ENCODE measurements around the gene ODAD2.

ODAD2 gene

DNA sequence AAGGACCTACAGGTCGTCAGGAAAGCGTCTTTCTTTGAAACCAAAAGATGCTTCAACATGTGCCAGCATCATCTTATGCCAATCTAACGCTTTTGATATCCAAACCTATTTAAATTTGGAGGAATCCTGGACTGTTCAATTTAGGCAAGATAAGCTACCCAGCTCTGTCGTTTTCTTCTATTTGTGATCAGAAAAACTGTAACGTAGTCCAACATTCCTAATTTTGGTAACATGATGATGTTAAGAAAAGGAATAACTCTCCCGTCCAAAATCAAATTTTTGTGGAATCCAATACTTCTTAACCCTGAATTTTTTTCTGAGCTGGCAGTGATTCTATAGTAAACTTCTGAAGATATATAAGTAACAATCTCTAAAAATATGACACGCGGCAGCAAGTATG lies 160.0 kb downstream of the ODAD2 start:
- no peak for DNase-seq (ENCODE audit: low read depth in 2 of 2)

DNA sequence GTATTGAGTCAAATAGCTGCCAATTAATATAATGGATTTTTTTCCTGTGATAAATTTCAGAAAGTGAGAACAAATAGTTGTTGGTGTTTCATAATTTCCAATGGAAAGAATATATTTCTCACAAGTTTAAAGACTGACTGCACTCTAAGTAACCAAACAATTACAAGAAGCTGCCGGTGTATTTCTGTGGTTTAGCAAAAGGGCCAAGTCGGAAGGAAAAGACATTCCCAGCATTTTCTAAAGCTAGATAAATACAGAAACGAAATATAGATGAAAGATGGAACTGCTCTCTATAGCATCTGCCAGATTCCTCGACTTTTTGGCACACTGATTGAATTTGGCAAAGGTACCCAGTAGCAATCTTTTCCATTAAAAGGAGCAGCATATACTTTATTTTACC lies 160.5 kb downstream of the ODAD2 start:
- DNase-seq (ENCODE audit: low read depth in 2 of 2), result no peak

DNA sequence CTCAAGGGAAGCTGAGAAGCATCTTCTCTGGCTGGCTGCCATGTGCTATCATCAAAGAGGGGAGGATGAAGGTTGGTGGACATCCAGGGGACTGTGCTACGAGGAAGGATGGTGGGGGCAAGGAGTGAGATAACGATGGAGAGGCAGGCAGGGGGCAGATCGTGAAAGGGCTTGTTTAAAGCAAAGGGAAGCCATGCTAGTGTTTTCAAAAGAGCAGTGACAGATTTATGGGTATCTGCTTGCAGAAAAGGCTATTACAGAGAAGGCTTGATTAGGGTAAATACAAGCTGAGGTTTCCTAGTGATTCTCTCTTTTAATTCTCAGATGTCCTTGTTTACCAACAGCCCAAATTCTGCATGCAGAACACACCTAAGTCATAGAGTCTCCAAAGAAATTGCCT lies 164.4 kb downstream of the ODAD2 start:
- DNase-seq (ENCODE audit: low read depth in 2 of 2), result no peak

DNA sequence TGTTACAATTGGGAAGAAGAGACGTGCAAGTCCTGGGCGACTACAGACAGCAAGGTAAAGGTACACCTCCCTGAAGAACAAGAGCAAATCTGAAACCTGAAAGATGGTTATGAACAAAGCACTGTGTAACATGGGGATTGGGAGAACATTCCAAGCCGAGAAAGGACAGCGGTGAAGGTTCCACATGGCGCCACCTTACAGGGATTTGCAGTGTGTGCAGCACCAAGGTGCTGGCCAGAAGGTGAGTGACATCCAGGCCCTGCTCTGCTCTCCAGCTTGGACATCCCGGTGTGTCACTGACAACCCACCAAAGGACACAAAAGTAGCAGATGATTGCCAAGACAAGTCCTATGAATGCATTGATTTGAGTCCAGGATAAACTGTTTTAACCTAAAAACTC lies 165.1 kb downstream of the ODAD2 start:
- no peak for DNase-seq (ENCODE audit: low read depth in 2 of 2)

DNA sequence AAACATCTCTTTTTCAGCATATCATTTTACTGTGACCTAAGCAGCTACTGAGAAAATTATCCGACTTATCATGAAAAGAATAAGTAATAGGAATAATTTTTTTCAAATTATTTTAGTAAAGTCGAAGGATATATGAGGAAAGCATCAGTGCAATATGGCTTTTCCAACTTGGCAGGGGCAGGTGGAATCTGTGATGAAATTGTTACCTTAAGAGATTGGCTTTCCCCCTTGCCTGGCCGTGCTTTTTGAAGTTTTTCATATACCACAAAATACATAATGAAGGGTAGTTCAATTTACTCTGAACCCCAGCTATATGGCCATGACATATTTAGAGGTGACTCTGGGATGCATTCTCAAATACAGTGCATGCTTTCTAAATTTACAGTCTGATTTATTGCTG lies 166.1 kb downstream of the ODAD2 start:
- no peak for DNase-seq (ENCODE audit: low read depth in 2 of 2)

DNA sequence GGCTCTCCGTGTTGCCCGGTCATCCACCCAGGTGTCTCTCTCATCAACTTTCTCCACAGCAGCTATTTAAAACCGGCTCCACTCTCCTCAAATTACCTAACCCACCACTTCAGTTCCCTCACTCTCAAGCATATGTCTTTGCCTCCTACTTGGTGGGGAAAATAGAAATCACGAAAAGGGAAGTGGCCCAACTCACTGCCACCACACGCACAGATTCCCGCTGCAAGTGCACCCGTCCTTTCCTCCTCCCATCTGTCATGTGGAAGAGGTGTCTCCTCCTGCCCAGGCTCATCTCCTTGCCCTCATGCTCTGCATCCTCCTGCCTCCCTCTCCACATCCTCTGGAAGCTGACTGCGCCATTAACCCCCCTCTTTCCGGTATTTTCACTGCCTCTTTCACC lies 172.5 kb downstream of the ODAD2 start:
- DNase-seq (ENCODE audit: low read depth in 2 of 2), result no peak

DNA sequence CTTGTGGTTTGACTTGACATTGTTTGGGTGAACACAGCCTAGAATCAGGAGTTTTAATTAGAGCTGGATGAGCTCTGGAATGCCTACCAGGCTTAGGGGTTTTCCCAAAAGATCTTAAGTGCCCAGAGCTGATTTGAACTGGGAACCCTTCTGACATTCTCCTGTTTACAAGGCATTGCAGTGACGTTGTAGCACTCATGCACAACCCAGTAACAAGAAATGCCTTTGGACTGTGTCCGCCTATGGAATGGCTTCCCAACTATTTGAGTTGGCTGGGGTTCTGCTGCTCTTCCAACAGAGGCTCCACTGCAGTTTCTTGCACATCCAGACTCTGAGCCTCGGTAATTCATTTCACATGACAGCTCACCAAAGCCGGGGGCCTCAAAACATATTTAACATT lies 176.6 kb downstream of the ODAD2 start:
- DNase-seq (ENCODE audit: low read depth in 2 of 2), result no peak

DNA sequence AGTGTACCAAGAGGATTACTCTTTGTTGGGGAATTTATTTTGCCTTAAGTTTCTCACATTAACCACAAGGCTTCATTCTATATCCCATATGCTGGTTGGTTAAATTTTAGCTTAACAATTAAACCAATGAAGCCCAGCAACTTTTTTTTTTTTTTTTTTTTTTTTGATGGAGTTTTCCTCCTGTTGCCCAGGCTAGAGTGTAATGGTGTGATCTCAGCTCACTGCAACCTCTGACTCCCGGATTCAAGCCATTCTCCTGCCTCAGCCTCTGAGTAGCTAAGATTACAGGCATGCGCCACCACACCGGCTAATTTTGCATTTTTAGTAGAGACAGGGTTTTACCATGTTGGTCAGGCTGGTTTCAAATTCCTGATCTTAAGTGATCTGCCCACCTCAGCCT lies 178.2 kb downstream of the ODAD2 start:
- DNase-seq (ENCODE audit: low read depth in 2 of 2), result no peak

DNA sequence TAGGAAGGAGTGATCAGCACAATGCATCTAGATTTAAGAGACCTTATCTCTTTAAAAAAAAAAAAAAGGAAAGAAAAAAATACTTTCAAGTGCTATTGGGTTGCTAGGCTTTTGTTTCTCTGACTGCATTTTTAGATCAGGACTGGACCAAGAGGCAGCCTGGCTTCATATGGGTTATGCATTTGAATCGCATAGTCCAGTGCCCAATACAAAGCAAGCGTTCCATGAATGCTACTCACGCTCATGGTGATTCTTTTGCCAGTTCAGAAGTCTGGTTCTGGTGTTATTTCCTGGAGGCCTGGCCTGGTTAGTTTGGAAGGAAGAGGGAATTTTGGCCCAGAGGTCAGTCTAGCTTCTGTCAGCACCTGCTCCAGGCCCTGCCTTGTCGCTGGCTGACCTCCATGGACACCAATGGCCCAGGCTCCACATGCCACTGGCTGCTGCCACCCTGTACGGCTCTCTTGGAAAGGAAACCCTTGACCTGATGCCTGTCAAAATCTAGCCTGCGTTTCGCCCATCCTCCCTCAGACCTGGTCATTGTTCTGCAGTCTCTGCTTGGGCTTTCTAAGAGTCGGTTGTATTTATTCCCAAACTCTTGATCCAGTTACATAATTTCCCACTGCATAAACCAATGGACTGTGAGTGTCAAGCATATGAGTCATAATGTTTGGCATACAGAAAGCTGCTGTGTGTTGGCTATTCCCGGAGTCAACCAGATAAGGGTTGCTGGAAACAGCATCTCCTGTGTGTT lies 178.9 kb downstream of the ODAD2 start:
- DNase-seq (ENCODE audit: low read depth in 2 of 2), result no peak

DNA sequence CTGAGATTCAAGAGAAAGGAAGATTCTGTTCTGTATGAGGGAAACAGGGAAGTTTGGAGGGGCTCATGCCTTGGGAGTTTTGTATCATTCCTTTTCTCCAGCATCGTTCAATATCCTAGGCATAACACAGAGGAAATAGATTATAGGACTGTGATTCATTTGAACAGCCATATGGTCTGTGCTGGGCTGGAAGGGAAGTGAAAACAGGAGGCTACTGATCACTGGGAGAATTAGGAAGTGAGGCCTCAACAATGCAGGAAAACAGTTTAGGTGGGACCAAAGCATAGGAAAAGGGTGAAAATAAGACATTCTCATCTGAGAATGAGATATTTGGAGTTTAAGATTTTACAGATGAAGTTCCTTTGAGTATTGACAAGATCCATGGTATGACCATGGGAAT lies 182.6 kb downstream of the ODAD2 start:
- DNase-seq (ENCODE audit: low read depth in 2 of 2), result no peak

DNA sequence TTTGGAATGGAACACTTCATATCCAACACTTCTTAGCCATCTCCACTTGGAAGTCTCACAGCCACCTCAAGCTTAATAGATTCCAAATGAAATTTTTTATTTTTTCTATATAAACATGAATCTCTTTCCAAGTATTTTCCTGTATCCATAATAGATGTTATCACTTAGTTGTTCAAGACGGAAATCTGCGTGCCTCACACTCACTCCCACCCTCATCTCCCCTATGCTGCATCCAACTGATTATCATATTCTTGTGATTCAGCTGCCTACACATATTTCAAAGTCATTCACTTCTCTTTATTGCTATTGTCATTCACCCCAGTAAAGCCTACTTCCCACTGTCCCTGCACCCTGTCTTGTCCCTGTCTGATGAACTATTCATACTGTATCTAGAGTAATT lies 183.0 kb downstream of the ODAD2 start:
- DNase-seq (ENCODE audit: low read depth in 2 of 2), result no peak

DNA sequence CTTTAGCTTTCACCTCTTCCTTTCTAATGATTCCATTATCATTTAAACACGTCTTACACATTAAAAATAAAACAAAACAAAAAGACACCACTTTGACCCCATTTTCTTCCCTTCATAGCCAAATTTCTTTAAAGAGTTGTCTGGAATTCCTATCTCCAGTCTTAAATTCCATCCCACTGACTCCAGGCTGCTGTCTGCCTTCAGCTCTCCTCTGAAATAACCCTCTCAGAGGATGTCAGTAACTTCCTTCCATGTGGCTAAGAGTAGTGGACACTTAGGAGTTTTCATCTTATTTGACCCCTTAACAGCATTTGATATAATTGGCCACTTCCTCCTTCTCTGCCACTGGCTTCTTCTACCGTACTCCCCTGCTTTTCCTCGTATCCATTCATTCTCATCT lies 183.6 kb downstream of the ODAD2 start:
- no peak for DNase-seq (ENCODE audit: low read depth in 2 of 2)

DNA sequence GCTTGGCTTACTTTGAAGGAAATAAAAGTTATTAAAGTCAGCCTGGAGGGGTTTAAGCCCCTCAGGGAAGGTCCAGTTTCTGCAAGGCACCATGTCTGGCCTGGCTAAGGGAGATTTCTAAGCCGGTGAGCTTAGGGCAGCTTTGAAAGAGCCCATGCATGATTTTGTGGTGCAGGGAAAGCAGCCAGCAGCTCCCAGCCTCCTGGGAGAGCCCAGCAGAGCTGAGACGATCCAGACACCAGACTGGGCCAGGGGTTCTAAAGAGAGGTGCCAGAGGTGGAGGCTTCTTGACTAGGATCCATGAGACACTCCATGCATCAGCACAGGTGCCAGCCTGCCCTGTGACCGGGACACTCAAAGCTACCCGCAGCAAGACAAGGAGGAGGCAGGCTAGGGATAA lies 193.7 kb downstream of the ODAD2 start:
- no peak for DNase-seq (ENCODE audit: low read depth in 2 of 2)

DNA sequence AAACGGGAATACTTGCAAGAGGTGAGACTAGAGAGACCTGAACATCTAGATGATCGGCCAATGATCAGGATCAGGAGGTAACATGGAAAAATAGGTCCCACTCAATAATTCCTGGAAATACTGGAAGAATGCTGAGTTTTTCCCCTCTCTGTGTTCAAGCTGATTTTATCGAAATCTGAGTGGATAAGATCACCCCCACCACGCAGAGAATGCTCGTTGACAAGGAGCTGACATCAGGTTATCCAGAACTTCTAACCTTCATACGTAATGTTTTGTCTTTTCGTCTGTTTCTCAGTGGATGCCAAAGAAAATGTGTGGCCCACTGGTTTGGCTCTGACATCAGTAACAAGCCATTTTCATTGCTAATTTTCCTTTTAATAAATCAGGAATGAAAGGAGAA lies 194.7 kb downstream of the ODAD2 start:
- DNase-seq (ENCODE audit: low read depth in 2 of 2), result no peak

DNA sequence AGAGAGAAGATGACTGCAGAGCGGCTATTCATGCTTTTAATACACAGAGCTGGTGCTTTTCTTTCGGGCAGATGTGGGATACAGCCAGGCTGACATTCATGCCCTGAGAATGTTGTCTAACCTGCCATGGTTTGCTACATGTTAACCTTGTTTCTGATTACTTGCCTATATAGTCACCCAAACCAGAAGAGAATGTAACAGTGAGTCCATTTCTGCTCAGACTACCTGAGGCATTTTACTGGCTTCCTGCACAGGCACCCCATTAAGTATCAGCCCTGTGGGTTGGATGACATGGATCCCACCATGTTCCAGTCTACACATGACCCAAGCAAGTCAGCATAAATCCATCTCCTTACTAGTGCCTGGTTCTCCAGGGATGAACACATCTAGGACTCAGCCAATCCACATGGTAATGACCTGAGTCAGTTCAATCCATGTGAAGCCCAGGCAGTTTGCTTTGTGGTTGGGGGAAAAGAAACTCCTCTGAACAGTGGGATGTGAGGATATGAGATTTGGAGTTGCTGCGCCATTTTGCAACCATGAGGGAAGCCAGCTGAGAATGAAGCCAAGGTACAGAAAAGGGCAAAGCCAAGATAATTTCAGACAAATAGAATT lies 197.6 kb downstream of the ODAD2 start:
- no peak for DNase-seq (ENCODE audit: low read depth in 2 of 2)

DNA sequence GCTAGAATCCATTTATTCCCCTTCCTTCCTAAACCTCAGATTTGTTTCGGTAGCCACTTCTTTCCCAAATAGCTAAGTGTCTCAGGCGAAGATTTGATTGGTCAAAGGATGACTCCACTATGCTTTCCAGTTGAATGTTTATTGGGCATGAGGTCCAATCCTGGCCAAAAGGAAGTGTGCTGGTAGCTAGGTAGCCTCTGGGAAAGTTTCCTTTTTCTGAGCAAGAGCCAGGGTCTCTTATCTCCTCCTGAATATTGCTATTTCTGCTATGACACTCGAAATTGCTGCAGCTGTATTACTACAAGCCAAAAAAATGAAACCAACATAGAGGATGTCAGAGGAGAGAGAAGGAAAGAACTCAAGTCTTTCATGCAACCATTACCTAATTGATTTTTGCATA lies 199.8 kb downstream of the ODAD2 start:
- no peak for DNase-seq (ENCODE audit: low read depth in 2 of 2)

DNA sequence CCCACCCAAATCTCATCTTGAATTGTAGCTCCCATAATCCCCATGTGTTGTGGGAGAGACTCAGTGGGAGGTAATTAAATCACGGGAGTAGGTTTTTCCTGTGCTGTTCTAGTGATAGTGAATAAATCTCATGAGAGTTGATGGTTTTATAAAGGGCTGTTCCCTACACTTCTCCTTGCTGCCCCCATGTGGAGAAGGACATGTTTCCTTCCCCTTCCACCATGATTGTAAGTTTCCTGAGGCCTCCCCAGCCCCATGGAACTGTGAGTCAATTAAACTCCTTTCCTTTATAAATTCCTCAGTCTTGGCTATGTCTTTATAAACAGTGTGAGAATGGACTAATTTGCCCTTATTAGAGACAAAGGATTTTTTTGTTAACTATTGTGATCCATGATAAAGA lies 204.7 kb downstream of the ODAD2 start:
- no peak for DNase-seq (ENCODE audit: low read depth in 2 of 2)

DNA sequence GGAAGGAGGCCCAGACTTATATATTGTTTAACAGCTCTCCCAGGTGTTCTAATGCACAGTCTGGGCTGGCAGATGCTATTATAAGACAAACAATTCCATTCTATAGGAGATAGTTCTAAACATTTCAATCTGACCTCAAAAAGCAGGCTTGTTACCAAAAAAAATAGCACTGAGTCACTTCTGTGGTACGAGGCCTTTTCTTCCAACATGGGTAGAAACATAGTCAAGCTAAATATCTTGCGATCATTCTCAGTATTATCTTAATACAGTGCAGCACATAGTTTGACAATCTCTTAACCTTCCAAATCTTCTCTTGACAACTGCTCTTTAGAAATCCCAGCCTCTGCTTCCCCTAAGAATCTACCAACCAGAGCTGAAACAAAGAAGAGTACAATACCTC lies 206.7 kb downstream of the ODAD2 start:
- no peak for DNase-seq (ENCODE audit: low read depth in 2 of 2)

DNA sequence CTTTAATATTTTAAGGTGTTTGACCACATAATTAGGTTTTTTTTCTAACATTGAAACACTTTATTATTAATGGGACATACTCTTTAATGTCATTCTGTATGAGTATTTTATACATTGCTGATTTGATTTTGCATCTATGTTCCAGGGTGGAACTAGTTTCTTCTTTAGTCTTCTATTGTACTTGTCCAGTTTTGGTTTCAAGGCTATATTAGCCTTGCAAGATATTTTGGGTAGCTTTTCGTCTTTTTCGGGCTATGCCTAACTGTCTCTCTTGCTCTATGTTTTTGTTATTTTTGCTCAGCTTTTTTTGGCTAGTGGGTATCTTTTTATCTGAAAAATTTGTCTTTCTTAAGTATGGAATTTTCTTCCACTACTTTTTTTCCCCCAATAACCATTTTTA lies 214.6 kb downstream of the ODAD2 start:
- no peak for DNase-seq (ENCODE audit: low read depth in 2 of 2)

DNA sequence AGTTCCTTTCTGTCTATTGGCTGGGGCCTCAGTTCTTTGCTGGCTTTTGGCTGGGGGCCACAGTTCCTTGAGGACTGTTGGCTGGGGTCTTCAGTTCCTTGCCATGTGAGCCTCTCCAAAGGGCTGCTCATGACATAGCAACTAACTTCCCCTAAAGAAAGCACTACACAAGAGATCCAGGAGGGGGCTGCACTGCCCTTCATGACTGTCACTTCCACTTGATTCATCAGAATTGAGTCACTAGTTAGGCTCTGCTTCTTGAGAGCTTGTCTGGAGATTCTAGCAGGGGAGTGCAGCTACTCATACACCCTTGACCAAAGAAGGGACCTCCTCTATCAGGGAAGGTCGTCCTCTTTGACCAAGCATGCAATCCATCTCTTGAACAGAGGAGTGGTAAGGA lies 215.2 kb downstream of the ODAD2 start:
- peak; percentile 6 to 8 for DNase-seq (ENCODE audit: low read depth in 2 of 2)

DNA sequence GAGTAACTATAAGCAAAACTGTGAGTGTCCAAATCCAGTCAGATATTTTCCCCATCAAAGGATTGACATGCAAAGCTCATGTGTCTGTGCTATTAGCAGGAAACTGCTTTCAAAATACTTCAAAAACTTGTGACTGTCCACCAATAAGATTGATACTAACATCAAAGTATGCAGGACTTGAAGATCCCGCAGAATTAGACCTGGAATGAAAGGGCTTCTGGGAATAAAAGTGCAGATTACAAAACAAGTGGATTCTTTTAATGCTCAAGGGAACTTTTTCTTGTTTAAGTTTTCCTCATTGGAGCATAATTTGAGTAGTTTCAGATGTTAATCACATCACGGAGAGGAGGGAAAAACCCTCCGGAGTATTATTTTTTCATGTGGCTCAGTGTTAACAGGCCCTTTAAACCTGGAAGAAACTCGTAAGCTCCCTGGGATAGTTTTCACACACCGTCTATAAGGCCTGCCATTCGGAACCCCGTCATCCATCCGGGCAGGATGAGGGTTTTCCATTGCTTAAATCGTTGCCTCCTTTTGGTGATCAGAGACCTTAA lies 219.3 kb downstream of the ODAD2 start:
- DNase-seq (ENCODE audit: low read depth in 2 of 2), result no peak

DNA sequence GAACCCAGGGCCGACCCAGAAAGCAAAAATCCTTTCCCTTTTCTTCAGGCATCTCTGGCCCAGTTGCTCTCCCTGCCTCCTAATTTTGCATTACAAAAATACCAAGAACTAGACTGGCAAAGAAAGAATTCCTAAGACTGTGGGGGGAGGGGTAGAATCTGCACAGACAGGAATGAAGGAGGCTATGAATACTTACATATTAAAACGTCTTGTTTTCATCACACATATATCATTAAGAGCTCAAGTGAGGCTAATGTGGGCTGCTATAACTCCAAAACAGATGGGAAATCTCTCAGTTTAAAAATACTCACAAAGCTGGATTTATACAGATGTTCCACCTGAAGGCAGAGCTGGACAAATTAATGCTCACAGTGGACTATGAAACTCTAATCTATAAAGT lies 224.0 kb downstream of the ODAD2 start:
- no peak for DNase-seq (ENCODE audit: low read depth in 2 of 2)

DNA sequence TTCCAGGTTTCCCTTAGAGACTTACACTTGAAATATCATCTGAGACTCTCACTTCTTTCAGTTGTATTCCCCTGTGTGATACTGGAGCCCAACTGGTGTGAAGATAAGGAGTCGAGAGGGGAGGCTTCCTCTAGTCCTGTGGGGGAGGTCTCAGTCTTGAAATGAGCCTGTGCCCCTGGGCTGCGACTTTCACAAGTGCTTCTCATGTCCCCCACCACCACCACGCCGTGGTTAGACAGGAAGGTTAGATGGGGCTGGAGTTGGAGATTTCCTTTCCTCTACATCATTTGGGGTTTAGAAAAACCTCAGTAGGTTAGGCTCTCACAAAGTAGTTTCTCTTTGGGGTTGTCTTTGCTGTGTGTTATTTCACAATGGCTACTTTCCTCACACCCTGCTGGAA lies 227.6 kb downstream of the ODAD2 start:
- no peak for DNase-seq (ENCODE audit: low read depth in 2 of 2)

DNA sequence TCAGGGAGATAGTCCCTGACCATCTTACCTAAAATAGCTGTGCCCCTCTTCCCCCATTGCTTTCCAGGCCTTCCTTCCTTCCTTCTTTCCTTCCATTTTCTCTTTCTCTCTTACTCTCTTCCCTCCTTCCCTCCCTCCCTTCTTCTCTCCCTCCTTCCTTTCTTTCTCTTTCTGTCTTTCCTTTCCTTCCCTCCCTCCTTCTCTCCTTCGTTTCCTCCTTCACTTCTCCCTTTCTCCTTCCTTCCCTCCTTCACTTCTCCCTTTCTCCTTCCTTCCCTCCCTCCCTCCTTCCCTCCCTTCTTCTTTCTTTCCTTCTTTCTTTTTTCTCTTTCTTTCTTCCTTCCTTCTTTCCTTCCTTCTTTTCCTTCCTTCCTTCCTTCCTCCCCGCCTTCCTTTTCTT lies 228.7 kb downstream of the ODAD2 start:
- no peak for DNase-seq (ENCODE audit: low read depth in 2 of 2)
